HEK293 (cell line): ENCODE results near the gene LCN9.

Experiments
- CTCF ChIA-PET: fragments of 350-600 bp; formaldehyde crosslinking; extraction: SDS; loops from one replicate; lab custom pipeline; 2021; ENCODE audit warnings: antibody characterized with exemption; lab: Yijun Ruan, JAX
- POLR2A ChIA-PET: fragments of 300-600 bp; formaldehyde crosslinking; extraction: SDS; loops from one replicate; lab custom pipeline; 2020; ENCODE audit warnings: antibody characterized with exemption, inconsistent platforms; lab: Yijun Ruan, JAX
- H3K27ac ChIP-seq: fragments of 200-500 bp; sonication (Bioruptor generic); 2 replicates; pipeline ENCODE4 v1.5.1; 2014; ENCODE audit warnings: low read depth, low read length, control low read depth, inconsistent platforms; ENCODE audit errors: extremely low read depth
- H3K36me3 ChIP-seq, 2 experiments: fragments of 200-500 bp in 1 of 2; sonication (Bioruptor generic) in 1 of 2; 1 replicate in 1 of 2; 2 replicates in 1 of 2; pipeline ENCODE4 v1.5.1; 2014 to 2017; ENCODE audit warnings: inconsistent platforms in 2 of 2, low read length in 2 of 2; ENCODE audit not compliant: control insufficient read depth in 2 of 2, insufficient read depth in 1 of 2
- H3K4me1 ChIP-seq: fragments of 200-500 bp; sonication (Bioruptor generic); 2 replicates; pipeline ENCODE4 v1.5.1; 2014; ENCODE audit warnings: mild to moderate bottlenecking, low read length, inconsistent platforms; ENCODE audit not compliant: control insufficient read depth, insufficient read depth
- H3K4me3 ChIP-seq: 2 replicates; pipeline ENCODE4 v1.5.1; 2011; ENCODE audit warnings: low read depth, mild to moderate bottlenecking, control low read depth, low read length, moderate library complexity
- H3K9me3 ChIP-seq: fragments of 200-500 bp; sonication (Bioruptor generic); 2 replicates; pipeline ENCODE4 v1.5.1; 2014; ENCODE audit warnings: low read depth, low read length, inconsistent platforms; ENCODE audit not compliant: control insufficient read depth, insufficient read depth
- ZIC2 ChIP-seq: fragments of 450-650 bp; formaldehyde crosslinking; IDR thresholded peaks from 2 replicates; pipeline ENCODE4 v1.5.1; 2016; ENCODE audit warnings: missing biosample characterization, missing genetic modification characterization
- ZNF146 ChIP-seq: fragments of 450-650 bp; formaldehyde crosslinking; IDR thresholded peaks from 2 replicates; pipeline ENCODE4 v1.5.1; 2016; ENCODE audit warnings: missing biosample characterization, missing genetic modification characterization
- TF ChIP-seq, protein P1 (sequence below): fragments of 450-650 bp; formaldehyde crosslinking; conservative IDR thresholded peaks from 2 replicates; pipeline ENCODE4 v1.5.1; 2016; ENCODE audit warnings: low read depth, missing biosample characterization, missing genetic modification characterization
- TF ChIP-seq, protein P2 (sequence below): fragments of 450-650 bp; formaldehyde crosslinking; IDR thresholded peaks from 2 replicates; pipeline ENCODE4 v1.5.1; 2016; ENCODE audit warnings: missing biosample characterization, missing genetic modification characterization
- TF ChIP-seq, protein P3 (sequence below): fragments of 450-650 bp; formaldehyde crosslinking; optimal IDR thresholded peaks from 2 replicates; pipeline ENCODE3; 2016; ENCODE audit warnings: missing biosample characterization, mild to moderate bottlenecking, missing genetic modification characterization

LCN9 gene

DNA sequence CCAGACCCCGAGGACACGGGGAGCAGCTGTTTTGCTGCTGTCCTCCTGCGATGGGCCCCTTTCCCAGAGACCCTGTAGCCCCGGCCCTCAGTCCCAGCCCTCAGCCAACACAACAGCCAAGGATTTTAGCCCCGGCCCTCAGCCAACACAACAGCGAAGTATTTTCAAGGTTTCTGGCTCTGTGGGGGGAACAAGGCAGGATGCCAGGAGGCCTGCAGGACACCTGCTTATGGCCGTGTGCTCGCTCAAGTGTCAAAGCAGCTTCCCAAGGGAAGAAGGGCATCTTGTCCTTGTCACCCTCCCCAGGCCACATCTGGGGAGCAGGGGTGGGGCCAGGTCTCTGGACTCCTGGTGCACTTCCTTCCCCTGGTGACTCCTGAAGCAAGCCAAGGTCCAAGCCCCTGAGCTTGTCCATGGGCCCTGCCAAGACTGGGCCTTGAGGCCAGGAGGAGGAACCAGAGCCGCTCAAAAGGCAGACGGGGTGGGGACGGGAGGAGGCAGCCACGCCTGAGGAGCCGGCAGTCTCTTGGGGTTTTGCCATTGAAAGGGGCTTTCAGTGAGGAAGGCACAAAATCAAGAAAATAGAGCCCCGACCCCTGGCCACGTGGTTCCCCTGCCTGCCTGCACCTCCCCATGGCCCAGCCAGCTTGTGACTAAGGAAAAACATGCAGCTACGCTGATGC, 49.6 kb downstream of the LCN9 start:
- no peak overlapping the region for H3K4me3 ChIP-seq
- H3K36me3 ChIP-seq = no peaks in the 10 kb centered on the region
- no peaks in the 10 kb centered on the region for H3K4me1 ChIP-seq
- H3K27ac ChIP-seq = no peak overlapping the region
- peak; percentile 45 for TF ChIP-seq ZIC2 (tag by site-specific recombination)
- no peak for TF ChIP-seq ZNF146 (tag by site-specific recombination)
- ChIA-PET CTCF (interaction anchor here (0.8 to 1.0 kb wide), 3 partner anchors 8 to 12 kb away, joined by 3 to 6 read pairs (median 3); partner anchors contain the start of gene KCNT1), POLR2A (no interaction called here)
- H3K9me3 ChIP-seq = no peaks in the 10 kb centered on the region

DNA sequence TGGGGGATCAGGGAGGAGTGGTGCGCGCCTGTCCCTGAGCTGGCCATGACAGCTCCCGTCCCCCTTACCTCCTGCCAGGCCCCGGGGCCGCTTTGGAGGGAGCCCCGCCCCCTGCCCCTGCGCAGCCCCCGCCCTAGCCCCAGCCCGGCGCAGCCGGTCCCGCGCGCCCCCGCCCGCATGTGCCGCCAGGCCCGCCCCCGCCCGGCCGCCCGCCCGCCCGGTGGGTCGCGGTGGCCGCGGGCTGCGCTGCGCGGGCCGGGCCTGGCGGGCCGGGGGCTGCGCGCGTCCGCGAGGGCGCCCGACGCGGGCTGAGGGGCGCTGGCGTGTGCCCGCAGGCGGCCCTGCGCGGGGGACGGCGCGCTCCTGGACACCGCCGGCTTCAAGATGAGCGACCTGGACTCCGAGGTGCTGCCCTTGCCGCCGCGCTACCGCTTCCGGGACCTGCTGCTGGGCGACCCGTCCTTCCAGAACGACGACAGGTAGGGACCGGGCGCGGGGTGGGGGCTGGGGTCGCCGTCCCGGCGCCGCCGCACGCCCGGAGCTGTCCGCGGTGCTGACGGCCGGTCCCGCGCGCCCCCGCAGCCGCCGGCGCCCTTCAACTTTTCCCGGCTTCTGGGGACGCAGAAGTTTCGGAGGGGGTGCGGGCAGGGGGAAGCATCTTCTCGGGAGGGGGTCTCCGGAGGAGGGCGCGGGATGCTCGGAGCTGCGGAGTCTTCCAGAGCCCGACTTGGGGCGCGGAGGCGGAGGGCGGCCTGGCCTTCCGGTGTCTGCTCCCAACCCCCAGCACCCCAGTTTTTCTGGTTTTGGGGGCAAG, 51.3 kb downstream of the LCN9 start:
- CTCF ChIA-PET = interaction anchor here (0.9 to 1.2 kb wide), 4 partner anchors 10 to 111 kb away, joined by 3 to 6 read pairs (median 3); no protein-coding TSS in a partner anchor
- H3K9me3 ChIP-seq = no peaks in the 10 kb centered on the region

More for the DNA sequence above, 51.3 kb downstream of the LCN9 start:
- TF ChIP-seq, protein P1, sequence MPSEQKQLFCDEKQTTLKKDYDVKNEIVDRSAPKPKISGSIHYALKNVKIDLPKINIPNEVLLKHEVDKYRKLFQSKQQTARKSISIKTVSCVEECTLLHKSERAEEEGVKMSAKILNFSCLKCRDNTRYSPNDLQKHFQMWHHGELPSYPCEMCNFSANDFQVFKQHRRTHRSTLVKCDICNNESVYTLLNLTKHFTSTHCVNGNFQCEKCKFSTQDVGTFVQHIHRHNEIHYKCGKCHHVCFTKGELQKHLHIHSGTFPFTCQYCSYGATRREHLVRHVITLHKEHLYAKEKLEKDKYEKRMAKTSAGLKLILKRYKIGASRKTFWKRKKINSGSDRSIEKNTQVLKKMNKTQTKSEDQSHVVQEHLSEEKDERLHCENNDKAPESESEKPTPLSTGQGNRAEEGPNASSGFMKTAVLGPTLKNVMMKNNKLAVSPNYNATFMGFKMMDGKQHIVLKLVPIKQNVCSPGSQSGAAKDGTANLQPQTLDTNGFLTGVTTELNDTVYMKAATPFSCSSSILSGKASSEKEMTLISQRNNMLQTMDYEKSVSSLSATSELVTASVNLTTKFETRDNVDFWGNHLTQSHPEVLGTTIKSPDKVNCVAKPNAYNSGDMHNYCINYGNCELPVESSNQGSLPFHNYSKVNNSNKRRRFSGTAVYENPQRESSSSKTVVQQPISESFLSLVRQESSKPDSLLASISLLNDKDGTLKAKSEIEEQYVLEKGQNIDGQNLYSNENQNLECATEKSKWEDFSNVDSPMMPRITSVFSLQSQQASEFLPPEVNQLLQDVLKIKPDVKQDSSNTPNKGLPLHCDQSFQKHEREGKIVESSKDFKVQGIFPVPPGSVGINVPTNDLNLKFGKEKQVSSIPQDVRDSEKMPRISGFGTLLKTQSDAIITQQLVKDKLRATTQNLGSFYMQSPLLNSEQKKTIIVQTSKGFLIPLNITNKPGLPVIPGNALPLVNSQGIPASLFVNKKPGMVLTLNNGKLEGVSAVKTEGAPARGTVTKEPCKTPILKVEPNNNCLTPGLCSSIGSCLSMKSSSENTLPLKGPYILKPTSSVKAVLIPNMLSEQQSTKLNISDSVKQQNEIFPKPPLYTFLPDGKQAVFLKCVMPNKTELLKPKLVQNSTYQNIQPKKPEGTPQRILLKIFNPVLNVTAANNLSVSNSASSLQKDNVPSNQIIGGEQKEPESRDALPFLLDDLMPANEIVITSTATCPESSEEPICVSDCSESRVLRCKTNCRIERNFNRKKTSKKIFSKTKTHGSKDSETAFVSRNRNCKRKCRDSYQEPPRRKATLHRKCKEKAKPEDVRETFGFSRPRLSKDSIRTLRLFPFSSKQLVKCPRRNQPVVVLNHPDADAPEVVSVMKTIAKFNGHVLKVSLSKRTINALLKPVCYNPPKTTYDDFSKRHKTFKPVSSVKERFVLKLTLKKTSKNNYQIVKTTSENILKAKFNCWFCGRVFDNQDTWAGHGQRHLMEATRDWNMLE (tag by site-specific recombination) = no peak
- TF ChIP-seq, protein P2, sequence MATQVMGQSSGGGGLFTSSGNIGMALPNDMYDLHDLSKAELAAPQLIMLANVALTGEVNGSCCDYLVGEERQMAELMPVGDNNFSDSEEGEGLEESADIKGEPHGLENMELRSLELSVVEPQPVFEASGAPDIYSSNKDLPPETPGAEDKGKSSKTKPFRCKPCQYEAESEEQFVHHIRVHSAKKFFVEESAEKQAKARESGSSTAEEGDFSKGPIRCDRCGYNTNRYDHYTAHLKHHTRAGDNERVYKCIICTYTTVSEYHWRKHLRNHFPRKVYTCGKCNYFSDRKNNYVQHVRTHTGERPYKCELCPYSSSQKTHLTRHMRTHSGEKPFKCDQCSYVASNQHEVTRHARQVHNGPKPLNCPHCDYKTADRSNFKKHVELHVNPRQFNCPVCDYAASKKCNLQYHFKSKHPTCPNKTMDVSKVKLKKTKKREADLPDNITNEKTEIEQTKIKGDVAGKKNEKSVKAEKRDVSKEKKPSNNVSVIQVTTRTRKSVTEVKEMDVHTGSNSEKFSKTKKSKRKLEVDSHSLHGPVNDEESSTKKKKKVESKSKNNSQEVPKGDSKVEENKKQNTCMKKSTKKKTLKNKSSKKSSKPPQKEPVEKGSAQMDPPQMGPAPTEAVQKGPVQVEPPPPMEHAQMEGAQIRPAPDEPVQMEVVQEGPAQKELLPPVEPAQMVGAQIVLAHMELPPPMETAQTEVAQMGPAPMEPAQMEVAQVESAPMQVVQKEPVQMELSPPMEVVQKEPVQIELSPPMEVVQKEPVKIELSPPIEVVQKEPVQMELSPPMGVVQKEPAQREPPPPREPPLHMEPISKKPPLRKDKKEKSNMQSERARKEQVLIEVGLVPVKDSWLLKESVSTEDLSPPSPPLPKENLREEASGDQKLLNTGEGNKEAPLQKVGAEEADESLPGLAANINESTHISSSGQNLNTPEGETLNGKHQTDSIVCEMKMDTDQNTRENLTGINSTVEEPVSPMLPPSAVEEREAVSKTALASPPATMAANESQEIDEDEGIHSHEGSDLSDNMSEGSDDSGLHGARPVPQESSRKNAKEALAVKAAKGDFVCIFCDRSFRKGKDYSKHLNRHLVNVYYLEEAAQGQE (tag by site-specific recombination) = peak; percentile 80
- TF ChIP-seq, protein P3, sequence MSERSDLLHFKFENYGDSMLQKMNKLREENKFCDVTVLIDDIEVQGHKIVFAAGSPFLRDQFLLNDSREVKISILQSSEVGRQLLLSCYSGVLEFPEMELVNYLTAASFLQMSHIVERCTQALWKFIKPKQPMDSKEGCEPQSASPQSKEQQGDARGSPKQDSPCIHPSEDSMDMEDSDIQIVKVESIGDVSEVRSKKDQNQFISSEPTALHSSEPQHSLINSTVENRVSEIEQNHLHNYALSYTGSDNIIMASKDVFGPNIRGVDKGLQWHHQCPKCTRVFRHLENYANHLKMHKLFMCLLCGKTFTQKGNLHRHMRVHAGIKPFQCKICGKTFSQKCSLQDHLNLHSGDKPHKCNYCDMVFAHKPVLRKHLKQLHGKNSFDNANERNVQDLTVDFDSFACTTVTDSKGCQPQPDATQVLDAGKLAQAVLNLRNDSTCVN = peak; percentile 36
- Histone ChIP-seq H3K4me3 (peak overlapping the region; percentile 10; the same call in 1 of the 2 replicates), H3K36me3 (no peaks in the 10 kb centered on the region), H3K4me1 (no peaks in the 10 kb centered on the region), H3K27ac (no peak overlapping the region)
- POLR2A ChIA-PET = no interaction called here
